Activated CD4-positive, alpha-beta T cell treated with anti-CD3 and anti-CD28 coated beads for 36 hours (primary cell): Measurements from ENCODE around the gene SAMM50. TPM values are rescaled to one million over a fixed set of nuclear protein-coding genes. Genes with fewer than 3 reads are reported as not detected.

Source experiments
- total RNA-seq, 2 experiments: library from RNA; stranded (reverse); gene quantifications; one replicate each; pipeline ENCODE4 v1.2.3, GENCODE V29; 2021

The SAMM50 gene
- total RNA-seq, 2 experiments from 2014 or later, result 35.2 to 43.8 TPM

Other genes starting within 250 kb of the SAMM50 start
- gene EFCAB6, start 143.1 kb upstream of the SAMM50 start, total RNA-seq, result under 1 TPM; 0.56 to 0.71 TPM
- gene SULT4A1, start 92.9 kb upstream of the SAMM50 start, total RNA-seq, result under 1 TPM; 0.07 to 0.14 TPM
- not detected for gene PNPLA5, start 63.4 kb upstream of the SAMM50 start, total RNA-seq
- gene PNPLA3, start 31.6 kb upstream of the SAMM50 start, total RNA-seq, result under 1 TPM; 0.54 to 0.55 TPM
- 10 to 100 TPM; 42.7 to 45.9 TPM for gene PARVB, start 68.9 kb downstream of the SAMM50 start, total RNA-seq
- 10 to 100 TPM; 61.7 to 74.3 TPM for gene PARVG, start 225.5 kb downstream of the SAMM50 start, total RNA-seq